H1 (cell line): ENCODE results near the gene CCBE1. TPM values are rescaled to one million over a fixed set of nuclear protein-coding genes. Genes with fewer than 3 reads are reported as not detected.

Experiments
- CTCF ChIA-PET: fragments of 300-600 bp; sonication (Branson Sonifier 250); formaldehyde crosslinking; loops from one replicate; lab custom pipeline; 2021; ENCODE audit not compliant: partially characterized antibody; lab: Charles Lee
- POLR2A ChIA-PET: fragments of 300-600 bp; sonication (Branson Sonifier 250); formaldehyde crosslinking; loops from one replicate; lab custom pipeline; 2021; ENCODE audit warnings: inconsistent platforms; ENCODE audit not compliant: partially characterized antibody; lab: Charles Lee
- DNase-seq, 2 experiments: peaks; one replicate each; pipeline versions ENCODE4 v3.0.0 to v3.0.0-alpha.2; 2010 to 2022; ENCODE audit warnings: low spot score in 2 of 2, low read depth in 1 of 2, mixed read lengths in 1 of 2
- FAIRE-seq: peaks from 2 replicates; lab custom pipeline; 2011; peaks lifted over from hg19 to GRCh38; lab: Jason Lieb, UNC
- H2AFZ ChIP-seq: 2 replicates; pipeline ENCODE4 v1.8.1; 2012; ENCODE audit warnings: low read length, inconsistent platforms
- H2AK5ac ChIP-seq: 2 replicates; pipeline ENCODE4 v1.6.1; 2013; ENCODE audit warnings: low read depth, low read length
- H2BK120ac ChIP-seq: replicated peaks from 2 replicates; pipeline ENCODE3; 2013; ENCODE audit warnings: low read depth, low read length, inconsistent platforms
- H2BK12ac ChIP-seq: 2 replicates; pipeline ENCODE4 v1.6.1; 2013; ENCODE audit warnings: low read depth, low read length
- H2BK15ac ChIP-seq: 2 replicates; pipeline ENCODE4 v1.6.1; 2013; ENCODE audit warnings: low read length
- H2BK20ac ChIP-seq: 2 replicates; pipeline ENCODE4 v1.6.1; 2013; ENCODE audit warnings: low read length
- H2BK5ac ChIP-seq: 2 replicates; pipeline ENCODE4 v1.6.1; 2013; ENCODE audit warnings: low read depth, low read length
- H3K14ac ChIP-seq: 2 replicates; pipeline ENCODE4 v1.6.1; 2013; ENCODE audit warnings: inconsistent platforms; ENCODE audit not compliant: insufficient read length
- H3K18ac ChIP-seq: 2 replicates; pipeline ENCODE4 v1.6.1; 2013; ENCODE audit warnings: low read length; ENCODE audit errors: extremely low read depth
- H3K23ac ChIP-seq: 2 replicates; pipeline ENCODE4 v1.6.1; 2013; ENCODE audit warnings: inconsistent platforms; ENCODE audit not compliant: insufficient read length
- H3K23me2 ChIP-seq: 2 replicates; pipeline ENCODE4 v1.6.1; 2013; ENCODE audit warnings: low read depth, low read length
- H3K27ac ChIP-seq: 2 replicates; pipeline ENCODE4 v1.6.1; 2011; ENCODE audit warnings: low read depth, low read length, inconsistent platforms
- H3K27me3 ChIP-seq, 4 experiments: replicated peaks in 1 of 4; 1 replicate in 1 of 4; 2 replicates in 3 of 4; pipeline versions ENCODE4 v1.6.1 to v1.8.1; 2011 to 2013; ENCODE audit warnings: low read length in 3 of 4, mild to moderate bottlenecking in 3 of 4, inconsistent platforms in 2 of 4, mixed read lengths in 2 of 4, moderate library complexity in 1 of 4; ENCODE audit not compliant: control insufficient read depth in 3 of 4, insufficient read depth in 3 of 4; ENCODE audit errors: extremely low read depth in 1 of 4
- H3K36me3 ChIP-seq, 4 experiments: 2 replicates each; pipeline versions ENCODE4 v1.6.1 to v1.8.1; 2011 to 2013; ENCODE audit warnings: mild to moderate bottlenecking in 4 of 4, low read length in 3 of 4, moderate library complexity in 2 of 4, control low read depth in 1 of 4, inconsistent platforms in 1 of 4; ENCODE audit not compliant: insufficient read depth in 4 of 4, control insufficient read depth in 2 of 4
- H3K4ac ChIP-seq: replicated peaks from 2 replicates; pipeline ENCODE3; 2013; ENCODE audit warnings: low read length, low read depth, mixed read lengths, inconsistent platforms; ENCODE audit not compliant: insufficient read length
- H3K4me1 ChIP-seq, 4 experiments: replicated peaks in 1 of 4; 1 replicate in 1 of 4; 2 replicates in 3 of 4; pipeline versions ENCODE4 v1.6.1 to v1.8.1; 2011 to 2013; ENCODE audit warnings: low read length in 3 of 4, inconsistent platforms in 2 of 4, mixed read lengths in 1 of 4; ENCODE audit not compliant: insufficient read depth in 4 of 4, control insufficient read depth in 3 of 4
- H3K4me2 ChIP-seq, 2 experiments: 2 replicates each; pipeline versions ENCODE4 v1.6.1 to v1.8.1; 2011 to 2013; ENCODE audit warnings: low read depth in 2 of 2, low read length in 2 of 2, control low read depth in 1 of 2, inconsistent platforms in 1 of 2, mild to moderate bottlenecking in 1 of 2; ENCODE audit not compliant: insufficient read depth in 1 of 2
- H3K4me3 ChIP-seq, 4 experiments: fragments of 200-600, 300-600 bp in 1 of 4; sonication (generic), shearing (Covaris generic), sonication (Bioruptor Twin) in 1 of 4; 2 replicates each; pipeline versions ENCODE4 v1.5.1 to v1.8.1; 2011 to 2016; ENCODE audit warnings: low read length in 4 of 4, low read depth in 3 of 4, control low read depth in 2 of 4, inconsistent platforms in 2 of 4, mild to moderate bottlenecking in 2 of 4, mixed read lengths in 1 of 4, moderate library complexity in 1 of 4; ENCODE audit not compliant: insufficient read depth in 2 of 4; ENCODE audit errors: extremely low read depth in 1 of 4
- H3K56ac ChIP-seq: replicated peaks from 2 replicates; pipeline ENCODE3; 2013; ENCODE audit warnings: low read depth, mild to moderate bottlenecking, mixed read lengths, low read length, inconsistent platforms; ENCODE audit not compliant: insufficient read length
- H3K79me1 ChIP-seq: 2 replicates; pipeline ENCODE4 v1.6.1; 2013; ENCODE audit warnings: low read depth, low read length, control low read depth
- H3K79me2 ChIP-seq, 2 experiments: 2 replicates each; pipeline versions ENCODE4 v1.6.1 to v1.8.1; 2012 to 2013; ENCODE audit warnings: low read length in 2 of 2, mild to moderate bottlenecking in 2 of 2, inconsistent platforms in 1 of 2; ENCODE audit not compliant: insufficient read depth in 2 of 2, control insufficient read depth in 1 of 2
- H3K9ac ChIP-seq, 4 experiments: replicated peaks in 1 of 4; 1 replicate in 1 of 4; 2 replicates in 3 of 4; pipeline versions ENCODE4 v1.6.1 to v1.8.1; 2011 to 2013; ENCODE audit warnings: low read depth in 3 of 4, low read length in 3 of 4, control low read depth in 2 of 4, mild to moderate bottlenecking in 2 of 4, moderate library complexity in 2 of 4, inconsistent platforms in 1 of 4; ENCODE audit errors: extremely low read depth in 1 of 4
- H3K9me3 ChIP-seq, 2 experiments: 2 replicates each; pipeline versions ENCODE4 v1.6.1 to v1.8.1; 2012 to 2013; ENCODE audit warnings: mild to moderate bottlenecking in 2 of 2, moderate library complexity in 2 of 2, control low read depth in 1 of 2, inconsistent platforms in 1 of 2, low read depth in 1 of 2, low read length in 1 of 2, mixed read lengths in 1 of 2; ENCODE audit not compliant: insufficient read depth in 2 of 2
- H4K20me1 ChIP-seq, 2 experiments: replicated peaks in 1 of 2; 2 replicates each; pipeline versions ENCODE3 to v1.8.1; 2011 to 2013; ENCODE audit warnings: inconsistent platforms in 2 of 2, low read length in 2 of 2, mild to moderate bottlenecking in 1 of 2; ENCODE audit not compliant: insufficient read depth in 2 of 2, control insufficient read depth in 1 of 2
- H4K5ac ChIP-seq: 2 replicates; pipeline ENCODE4 v1.6.1; 2013; ENCODE audit warnings: low read length, low read depth, mixed read lengths, inconsistent platforms; ENCODE audit not compliant: insufficient read length
- H4K8ac ChIP-seq: 2 replicates; pipeline ENCODE4 v1.8.0; 2013; ENCODE audit warnings: mild to moderate bottlenecking, moderate library complexity, low read length, inconsistent platforms; ENCODE audit not compliant: insufficient read depth; ENCODE audit errors: extremely low read depth
- H4K91ac ChIP-seq: replicated peaks from 2 replicates; pipeline ENCODE3; 2013; ENCODE audit warnings: low read length, mixed read lengths, inconsistent platforms; ENCODE audit not compliant: insufficient read length
- CBX8 ChIP-seq: fragments of 300-800, 300-1000 bp; sonication (generic); IDR thresholded peaks from 2 replicates; pipeline ENCODE4 v1.7.1; 2016; ENCODE audit warnings: low read depth, low read length, borderline replicate concordance
- CHD1 ChIP-seq: IDR thresholded peaks from 2 replicates; pipeline ENCODE4 v1.6.1; 2012; ENCODE audit warnings: low read depth, low read length, improper control_type of control experiment
- EZH2 ChIP-seq: fragments of 200-600 bp; sonication (generic); IDR thresholded peaks from 2 replicates; pipeline ENCODE4 v1.7.1; 2012; ENCODE audit warnings: low read depth, mild to moderate bottlenecking, moderate library complexity, low read length, inconsistent platforms; ENCODE audit not compliant: severe bottlenecking
- POLR2A ChIP-seq, 2 experiments: IDR thresholded peaks; 1 replicate in 1 of 2; 2 replicates in 1 of 2; pipeline ENCODE4 v1.6.1; 2011; ENCODE audit warnings: low read depth in 2 of 2, low read length in 2 of 2, mild to moderate bottlenecking in 2 of 2; ENCODE audit errors: control extremely low read depth in 1 of 2
- POLR2AphosphoS5 ChIP-seq: IDR thresholded peaks from 2 replicates; pipeline ENCODE4 v1.6.1; 2011; ENCODE audit warnings: low read depth, low read length
- TAF1 ChIP-seq: IDR thresholded peaks from 2 replicates; pipeline ENCODE4 v1.6.1; 2011; ENCODE audit warnings: mild to moderate bottlenecking, low read depth, low read length
- WGBS, 2 experiments: shearing (Covaris generic) in 1 of 2; methylation state at CpG; one replicate each; pipeline versions ENCODE4 v1.1.6 to v1.1.7; 2013 to 2015; ENCODE audit warnings: low lambda C conversion rate in 2 of 2, mixed read lengths in 2 of 2, inconsistent platforms in 1 of 2, low coverage in 1 of 2, missing lambda C conversion rate in 1 of 2; ENCODE audit not compliant: insufficient replicate concordance in 2 of 2, insufficient coverage in 1 of 2, insufficient read length in 1 of 2; ENCODE audit errors: extremely low coverage in 1 of 2, missing lambda C conversion rate in 1 of 2; 5-methylcytosine and 5-hydroxymethylcytosine counted together
- polyA plus RNA-seq, 7 experiments: library from polyadenylated mRNA; depleted of rRNA in 3 of 7; stranded (reverse) in 5 of 7; unstranded in 2 of 7; fragments of >200 nt in 5 of 7; fragments of 200-250 nt in 2 of 7; gene quantifications; 1 replicate in 5 of 7; 2 replicates in 1 of 7; 4 replicates in 1 of 7; pipeline versions ENCODE4 v1.2.1 to v1.2.3, GENCODE V29; 2011 to 2013; ENCODE audit warnings: missing spikeins in 2 of 7, mixed read lengths in 2 of 7
- total RNA-seq: library from RNA; stranded (reverse); fragmentation: NEBNext Ultra II Directional; extraction: Animal tissue kit (Norgen Biotek cat#: 25700); gene quantifications from 2 replicates; pipeline ENCODE4 v1.2.1, GENCODE V29; 2021

The CCBE1 gene
- total and polyA plus RNA-seq, 2 of the 8 experiments (the other 6 are each of a cell fraction or from before 2014, with no cell fraction given), result 2.1 to 2.6 TPM

DNA sequence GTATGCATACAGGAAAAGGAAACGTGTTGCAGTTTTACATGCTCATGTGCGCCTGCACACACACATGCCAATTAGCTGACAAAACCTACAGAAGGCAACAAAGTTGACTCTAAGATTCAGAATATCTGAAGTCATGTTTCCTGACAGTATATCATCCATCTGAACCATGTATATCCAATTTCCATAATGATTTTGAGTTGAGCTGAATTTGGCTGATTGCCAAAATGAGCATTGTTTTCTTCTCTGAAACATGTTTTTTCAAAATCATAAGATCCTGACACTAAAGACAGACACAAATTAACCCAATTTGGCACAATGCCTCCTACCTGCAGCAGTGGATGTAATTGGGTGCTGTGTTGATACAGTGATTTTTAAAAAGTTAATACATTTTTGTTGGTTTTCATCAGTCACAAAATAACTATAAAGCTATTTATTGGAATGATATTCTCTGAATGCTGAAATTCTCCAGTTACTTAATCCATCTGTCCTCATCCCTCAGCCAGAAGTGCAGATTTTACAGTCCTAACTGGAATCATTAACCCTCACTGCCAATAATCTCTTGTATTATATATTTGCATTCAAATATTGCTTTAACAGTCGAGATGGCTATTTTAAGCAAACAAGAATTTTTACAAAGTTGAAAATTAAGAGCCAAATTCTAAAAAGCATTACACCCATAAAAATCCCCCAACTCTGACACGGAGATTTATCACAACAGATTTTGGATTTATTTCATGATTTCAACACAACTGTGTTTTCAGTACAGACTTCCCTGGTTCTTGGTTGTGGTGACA is 176.5 kb downstream of the CCBE1 start:
- WGBS, 2 experiments, result 89% methylated on average over 4 of the region's 4 CpGs; no CpG with 5 or more reads in 1 of the 2 experiments
- H4K20me1 ChIP-seq, result peaks cover 0 to 2% of the 10 kb centered on the region in 2 experiments
- H2AK5ac ChIP-seq, result no peak overlapping the region

More for the DNA sequence above, 176.5 kb downstream of the CCBE1 start:
- POLR2A ChIA-PET, result no interaction called here
- Histone ChIP-seq H3K36me3 (no peaks in the 10 kb centered on the region), H2BK120ac (no peak overlapping the region), H3K4me3 (no peak overlapping the region), H3K18ac (no peak overlapping the region), H2BK20ac (no peak overlapping the region), H3K56ac (no peak overlapping the region), H3K4me1 (no peaks in the 10 kb centered on the region; a peak in 1 of 7 replicates), H2BK12ac (no peak overlapping the region), H3K27me3 (no peaks in the 10 kb centered on the region), H4K91ac (no peak overlapping the region), H2AFZ (no peak overlapping the region), H4K8ac (no peak overlapping the region), H3K9ac (no peak overlapping the region), H3K4me2 (no peak overlapping the region), H2BK15ac (no peak overlapping the region), H3K9me3 (no peaks in the 10 kb centered on the region)
- DNase-seq (no peak), FAIRE-seq (no peak)
- CTCF ChIA-PET, result no interaction called here
- TF ChIP-seq EZH2 (no peak), POLR2AphosphoS5 (no peak), POLR2A (IDR thresholded peaks at IDR 0.05; ENCODE audit: control extremely low read depth in 1 of 2, low read depth in 2 of 2, low read length in 2 of 2) (no peak), CHD1 (no peak), CBX8 (no peak), TAF1 (no peak)
- TF ChIP-seq, all 59 proteins: peak for 0
- Histone ChIP-seq H3K79me2 (no peaks in the 10 kb centered on the region), H3K14ac (no peak overlapping the region), H3K27ac (no peak overlapping the region), H3K4ac (no peak overlapping the region), H4K5ac (no peak overlapping the region), H3K23ac (no peak overlapping the region), H2BK5ac (no peak overlapping the region), H3K23me2 (no peaks in the 10 kb centered on the region), H3K79me1 (no peaks in the 10 kb centered on the region)
